ENCODE results near the gene QRFP. TPM values are rescaled to one million over a fixed set of nuclear protein-coding genes. Genes with fewer than 3 reads are reported as not detected.

Gene QRFP
- total RNA-seq, 1 experiment from 2014 or later: not detected

DNA sequence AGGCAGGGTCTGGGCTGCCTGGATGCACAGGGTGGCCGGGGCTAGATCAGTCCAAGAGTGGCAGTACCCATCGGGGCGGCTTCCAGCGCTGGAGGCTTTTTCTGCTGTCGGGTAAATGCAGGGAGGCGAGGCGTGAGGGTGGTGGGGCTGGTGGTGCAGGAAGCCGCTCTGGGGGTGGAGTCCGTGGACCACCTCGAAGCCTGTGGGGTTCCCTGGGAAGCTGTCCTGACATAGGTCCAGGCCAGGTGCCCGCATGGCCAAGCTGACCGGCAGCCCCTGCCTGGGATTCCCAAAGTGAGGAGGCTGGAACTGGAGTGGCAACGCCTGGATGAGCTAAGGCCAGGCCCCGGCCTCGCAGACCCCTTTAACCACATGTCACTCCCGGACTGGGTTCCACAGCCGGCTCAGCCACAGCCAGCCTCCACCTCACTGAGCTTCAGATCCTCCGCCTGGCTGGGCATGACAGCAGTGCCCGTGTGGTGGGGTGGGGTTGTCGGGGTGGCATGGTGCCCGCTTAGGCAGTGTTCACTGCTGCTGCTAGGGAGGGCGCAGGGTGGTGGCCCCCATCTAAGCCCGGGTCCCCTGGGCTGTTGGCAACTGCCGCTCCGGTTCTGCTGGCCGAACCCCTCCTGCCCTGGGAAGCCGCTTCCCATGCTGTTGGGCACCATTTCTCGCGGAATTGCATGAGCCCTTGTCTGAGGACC is 1.4 kb upstream of the QRFP start:
- DNase-seq (ENCODE audit: low read depth): no peak
- in situ Hi-C loops (cut with HindIII; ENCODE audit: low pct_unique_long_range_greater_than_20kb, low sequenced_read_pairs): no loop called here

DNA sequence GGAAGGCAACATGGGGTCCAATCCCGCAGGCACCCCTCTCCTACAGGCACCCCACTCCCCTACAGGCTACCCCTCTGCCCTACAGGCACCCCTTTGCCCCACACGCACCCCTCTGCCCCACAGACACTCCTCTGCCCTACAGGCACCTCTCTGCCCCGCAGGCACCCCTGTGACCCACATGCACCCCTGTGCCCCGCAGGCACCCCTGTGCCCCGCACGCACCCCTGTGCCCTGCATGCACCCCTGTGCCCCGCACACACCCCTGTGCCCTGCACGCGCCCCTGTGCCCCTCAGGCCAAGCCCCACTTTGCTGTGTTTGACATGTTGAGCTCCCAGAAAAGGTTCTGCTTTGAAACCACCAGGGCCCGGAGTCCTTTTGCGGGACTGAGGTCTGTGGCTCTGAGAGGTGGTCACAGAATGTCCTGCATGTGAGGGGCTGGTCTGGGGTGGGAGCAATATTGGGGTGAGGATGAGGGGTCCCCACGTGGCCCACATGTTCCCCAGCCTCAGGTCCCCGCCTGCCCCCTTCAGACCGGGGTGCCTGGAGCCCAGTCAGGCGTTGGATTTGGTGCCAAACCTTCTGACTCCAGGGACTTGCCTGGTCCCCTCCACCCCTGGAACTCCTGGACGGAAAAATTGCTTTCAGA is 616 bp upstream of the QRFP start:
- in situ Hi-C loops (cut with HindIII; ENCODE audit: low pct_unique_long_range_greater_than_20kb, low sequenced_read_pairs): no loop called here
- DNase-seq (ENCODE audit: low read depth): no peak

DNA sequence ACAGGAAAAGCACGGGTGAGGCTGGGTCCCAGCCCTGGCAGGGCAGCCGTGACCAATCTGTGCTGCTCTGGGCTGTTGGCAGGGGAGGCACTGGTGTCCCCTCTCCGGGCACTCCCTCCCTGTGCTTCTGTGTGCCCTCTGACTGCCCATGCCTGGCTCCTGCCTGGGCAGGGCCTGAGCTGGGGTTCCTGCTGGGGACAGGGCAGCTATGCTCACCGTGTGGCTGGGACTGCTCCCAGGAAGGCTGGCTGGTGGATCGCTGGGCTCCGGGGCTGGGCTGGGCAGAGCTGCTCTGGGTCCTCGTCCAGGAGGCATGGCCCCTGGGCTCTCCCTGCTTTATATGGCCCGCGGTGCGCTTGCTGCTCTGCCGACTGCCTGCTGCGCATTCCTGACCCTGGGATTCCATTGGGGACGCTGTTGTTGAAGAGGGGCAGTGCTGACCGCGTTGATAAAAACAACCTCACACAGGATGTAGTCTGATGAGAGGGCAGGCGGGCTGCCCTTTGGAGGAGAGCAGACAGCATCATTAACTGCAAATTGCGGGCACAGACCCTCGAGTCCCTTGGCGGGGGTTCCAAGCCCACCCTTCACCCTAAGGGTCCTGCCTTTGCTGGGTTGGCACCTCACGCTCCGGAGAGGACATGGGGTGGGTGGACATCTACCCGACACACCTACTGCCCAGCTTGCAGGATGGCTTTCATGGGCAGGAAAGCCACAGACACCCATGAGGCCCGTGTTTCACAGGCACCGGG is 955 bp downstream of the QRFP start:
- no peak for DNase-seq (ENCODE audit: low read depth)
- in situ Hi-C loops (cut with HindIII; ENCODE audit: low pct_unique_long_range_greater_than_20kb, low sequenced_read_pairs): no loop called here

DNA sequence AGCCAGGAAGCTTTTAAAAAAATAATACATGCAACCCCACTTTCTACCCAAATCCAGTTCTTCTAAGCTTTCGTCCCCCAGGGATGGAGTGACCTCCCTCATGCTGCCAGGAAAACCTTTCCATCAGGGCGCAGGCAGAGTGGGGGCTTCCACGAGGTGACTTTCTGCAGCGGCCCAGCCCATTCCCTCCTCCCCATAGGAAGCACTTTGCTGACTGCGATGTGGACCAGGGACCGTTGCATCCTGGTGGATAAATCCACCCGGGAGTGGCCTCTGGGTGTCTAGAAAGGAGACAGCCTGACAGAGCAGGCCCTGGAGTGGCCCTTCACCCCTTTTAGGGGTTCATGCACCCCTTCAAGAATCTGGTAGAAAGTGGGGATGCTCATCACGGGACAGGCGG is 1.6 kb downstream of the QRFP start:
- DNase-seq (ENCODE audit: low read depth): no peak
- in situ Hi-C loops (cut with HindIII; ENCODE audit: low pct_unique_long_range_greater_than_20kb, low sequenced_read_pairs): no loop called here

- in situ Hi-C loops (cut with HindIII; ENCODE audit: low pct_unique_long_range_greater_than_20kb, low sequenced_read_pairs): no loop called here
- DNase-seq (ENCODE audit: low read depth): no peak
Observed at GRCh38 chr9:130894546-130894945, 2.1 kb downstream of the QRFP start.

GRCh38 chr9:130893341-130894101 is 3.1 kb downstream of the QRFP start:
- in situ Hi-C loops (cut with HindIII; ENCODE audit: low pct_unique_long_range_greater_than_20kb, low sequenced_read_pairs): no loop called here
- no peak for DNase-seq (ENCODE audit: low read depth)

DNA sequence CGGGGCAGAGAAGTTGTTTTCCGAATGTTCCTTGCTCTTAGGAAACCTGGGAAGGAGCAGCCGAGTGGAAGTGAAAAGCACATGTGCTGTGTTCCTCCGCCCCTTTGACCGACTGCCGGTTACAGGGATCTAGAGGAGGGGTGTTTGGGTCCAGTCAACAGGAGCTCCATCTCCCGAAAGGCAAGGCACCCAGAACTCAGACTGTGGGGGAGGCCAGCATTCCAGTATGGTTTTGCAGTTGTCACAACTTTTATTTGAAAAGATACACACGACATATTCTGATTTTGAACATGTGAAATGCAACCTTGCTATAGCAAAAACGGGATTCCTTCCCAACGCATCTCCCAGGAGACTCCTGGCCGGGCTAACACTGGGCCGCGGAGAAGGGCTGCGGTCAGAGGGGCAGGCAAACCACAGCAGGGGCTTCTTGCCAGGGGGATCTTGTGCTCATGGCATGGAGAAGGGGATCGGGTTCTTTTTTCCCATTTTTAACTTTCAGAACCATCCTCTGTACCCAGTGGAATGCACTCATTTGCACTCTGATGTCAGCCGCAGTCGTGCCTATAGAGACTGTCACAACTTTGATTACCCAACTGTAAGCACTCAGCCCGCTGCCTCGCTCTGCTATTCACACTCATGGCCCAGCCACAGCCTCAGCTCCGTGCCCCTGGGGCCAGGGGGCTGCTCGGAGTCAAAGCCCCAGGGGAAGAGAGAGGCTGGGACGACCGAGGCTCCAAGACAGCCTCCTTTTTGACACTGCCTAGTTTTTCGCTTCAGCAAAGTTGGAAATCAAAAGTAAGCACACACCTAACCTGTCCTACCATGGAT is 3.9 kb downstream of the QRFP start:
- in situ Hi-C loops (cut with HindIII; ENCODE audit: low pct_unique_long_range_greater_than_20kb, low sequenced_read_pairs): no loop called here
- DNase-seq (ENCODE audit: low read depth): no peak

DNA sequence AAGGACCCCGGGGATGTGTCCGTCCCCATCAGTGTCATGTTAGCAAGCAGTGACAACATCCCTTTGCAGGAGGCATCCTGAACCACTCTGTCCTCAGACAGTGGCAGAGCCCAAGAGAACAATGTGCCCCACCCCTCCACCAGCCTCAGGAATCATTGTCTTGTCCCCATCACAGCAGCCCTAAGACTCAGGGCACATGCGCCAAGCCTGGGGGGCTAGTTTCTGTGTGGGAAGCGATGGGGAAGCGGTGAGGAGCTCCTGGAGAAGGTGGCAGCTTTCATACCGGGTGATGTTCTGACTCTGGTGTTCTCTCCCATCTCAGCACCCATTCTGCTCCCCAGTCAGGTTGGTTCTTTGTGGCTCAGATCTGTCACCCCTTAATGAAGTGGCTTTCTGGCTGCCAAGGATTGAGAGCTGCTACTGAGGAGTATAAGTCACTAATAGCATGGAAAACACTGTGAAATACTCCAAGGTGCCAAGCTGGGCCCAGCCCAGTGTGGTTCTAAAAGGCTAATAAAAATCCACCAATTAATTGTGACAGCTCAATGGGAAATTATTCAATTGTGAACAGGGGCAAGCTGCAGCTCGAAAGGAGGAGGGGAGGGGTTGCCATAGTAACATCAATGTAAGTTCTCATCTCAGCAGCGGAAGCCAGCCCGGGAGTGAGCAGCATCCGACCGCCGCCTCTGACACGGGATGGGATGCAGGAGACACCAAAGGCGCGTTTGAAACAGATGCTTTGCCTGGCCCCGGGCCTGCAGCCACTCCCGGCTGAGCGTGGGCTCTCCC is 4.7 kb downstream of the QRFP start:
- in situ Hi-C loops (cut with HindIII; ENCODE audit: low pct_unique_long_range_greater_than_20kb, low sequenced_read_pairs): no loop called here

GRCh38 chr9:130890870-130891687 is 5.5 kb downstream of the QRFP start:
- in situ Hi-C loops (cut with HindIII; ENCODE audit: low pct_unique_long_range_greater_than_20kb, low sequenced_read_pairs): no loop called here
- no peak for DNase-seq (ENCODE audit: low read depth)

More for the DNA sequence above, 4.7 kb downstream of the QRFP start:
- DNase-seq (ENCODE audit: low read depth): no peak

DNA sequence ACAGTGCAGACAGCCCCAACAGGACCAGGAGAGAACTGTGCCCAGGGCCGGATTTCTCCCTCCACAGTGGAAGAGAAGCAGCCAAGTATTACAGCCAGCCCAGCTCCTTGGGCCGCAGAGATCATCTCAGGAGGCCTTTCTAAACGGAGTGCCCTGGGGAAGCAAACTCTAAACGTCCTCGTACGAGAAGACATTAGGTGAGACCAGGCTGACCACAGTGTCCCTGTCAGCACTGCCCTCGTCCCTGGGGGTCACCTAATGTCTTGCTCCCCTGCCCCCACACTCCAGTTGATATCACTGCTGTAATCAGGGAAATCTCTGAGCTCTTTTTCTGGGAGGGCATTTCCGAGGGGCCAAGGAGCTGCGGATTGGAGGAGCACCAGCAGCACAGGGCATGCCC is 6.5 kb downstream of the QRFP start:
- in situ Hi-C loops (cut with HindIII; ENCODE audit: low pct_unique_long_range_greater_than_20kb, low sequenced_read_pairs): no loop called here
- DNase-seq (ENCODE audit: low read depth): no peak

DNA sequence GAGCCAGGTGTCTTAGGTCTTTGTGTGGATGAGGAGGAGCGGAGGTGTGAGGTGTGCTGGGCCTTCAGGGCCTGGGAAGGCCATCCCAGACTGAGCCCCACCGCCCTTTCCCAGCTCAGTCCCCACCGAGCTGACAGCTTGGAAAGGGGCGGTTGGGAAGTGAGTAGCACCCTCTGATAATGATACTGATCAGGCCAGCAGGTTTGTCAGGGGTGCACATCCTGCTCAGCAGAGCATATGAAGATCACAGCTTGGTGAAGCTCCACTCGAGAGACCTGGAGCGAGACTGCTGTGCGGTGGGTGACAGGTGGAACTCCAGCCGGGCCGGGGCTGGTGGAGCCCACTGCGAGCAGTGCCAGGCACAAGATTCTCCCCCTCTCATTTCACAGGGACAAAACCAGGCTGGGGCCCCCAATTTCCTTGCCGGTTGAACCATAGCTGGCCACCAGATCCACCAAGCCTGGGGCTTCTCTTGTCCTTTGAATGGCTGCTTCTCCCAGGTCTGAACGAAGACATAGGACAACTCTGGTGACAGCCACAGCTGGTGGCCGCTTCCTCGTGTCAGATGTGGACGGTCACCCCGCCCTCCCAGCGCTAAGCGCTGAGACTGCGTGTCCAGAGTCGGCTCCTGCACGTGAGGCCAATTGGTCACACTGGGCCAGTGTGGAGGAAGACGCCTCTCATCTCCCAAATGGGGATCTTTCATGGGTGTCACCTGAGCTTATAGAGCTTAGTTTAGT is 8.3 kb downstream of the QRFP start:
- no peak for DNase-seq (ENCODE audit: low read depth)
- in situ Hi-C loops (cut with HindIII; ENCODE audit: low pct_unique_long_range_greater_than_20kb, low sequenced_read_pairs): no loop called here

DNA sequence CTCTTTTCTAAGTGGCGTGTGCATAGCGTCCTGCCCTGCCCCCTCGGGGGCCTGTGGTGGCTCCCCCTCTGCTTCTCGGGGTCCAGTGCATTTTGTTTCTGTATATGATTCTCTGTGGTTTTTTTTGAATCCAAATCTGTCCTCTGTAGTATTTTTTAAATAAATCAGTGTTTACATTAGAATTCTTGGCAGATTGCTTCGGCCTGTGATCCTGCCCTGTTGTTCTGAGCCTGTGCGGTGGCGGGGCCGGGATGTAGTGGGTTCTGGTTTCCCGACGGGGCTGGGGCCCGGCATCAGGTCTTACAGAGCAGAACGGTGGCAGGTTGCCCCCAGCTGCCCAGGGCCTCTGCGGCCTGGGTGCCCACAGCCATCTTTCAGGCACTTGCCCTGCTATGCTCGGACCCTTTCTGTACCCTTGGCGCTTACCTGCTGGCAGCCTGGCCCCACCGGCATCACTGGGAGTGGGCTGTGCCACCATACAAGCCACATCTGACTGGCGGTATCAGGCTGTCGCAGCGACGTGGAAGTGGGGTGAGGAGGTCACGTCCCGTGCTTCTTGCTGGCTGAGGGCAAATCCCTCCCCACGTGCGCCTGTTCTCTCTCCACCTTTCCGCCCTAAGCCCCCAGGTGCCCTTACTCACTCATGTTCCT is 9.0 kb downstream of the QRFP start:
- DNase-seq (ENCODE audit: low read depth): no peak

DNA sequence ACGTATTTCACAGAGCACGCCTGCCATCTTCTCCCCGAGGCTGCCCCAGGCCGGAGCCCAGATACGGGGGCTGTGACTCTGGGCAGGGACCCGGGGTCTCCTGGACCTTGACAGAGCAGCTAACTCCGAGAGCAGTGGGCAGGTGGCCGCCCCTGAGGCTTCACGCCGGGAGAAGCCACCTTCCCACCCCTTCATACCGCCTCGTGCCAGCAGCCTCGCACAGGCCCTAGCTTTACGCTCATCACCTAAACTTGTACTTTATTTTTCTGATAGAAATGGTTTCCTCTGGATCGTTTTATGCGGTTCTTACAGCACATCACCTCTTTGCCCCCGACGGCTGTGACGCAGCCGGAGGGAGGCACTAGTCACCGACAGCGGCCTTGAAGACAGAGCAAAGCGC is 9.6 kb downstream of the QRFP start:
- DNase-seq (ENCODE audit: low read depth): no peak
- in situ Hi-C loops (cut with HindIII; ENCODE audit: low pct_unique_long_range_greater_than_20kb, low sequenced_read_pairs): no loop called here

More for the DNA sequence above, 9.0 kb downstream of the QRFP start:
- in situ Hi-C loops (cut with HindIII; ENCODE audit: low pct_unique_long_range_greater_than_20kb, low sequenced_read_pairs): no loop called here

- in situ Hi-C loops (cut with HindIII; ENCODE audit: low pct_unique_long_range_greater_than_20kb, low sequenced_read_pairs): no loop called here
- DNase-seq (ENCODE audit: low read depth): no peak
Observed at GRCh38 chr9:130885484-130886375, 10.9 kb downstream of the QRFP start.
